Fibroblast of the aortic adventitia (primary cell): ENCODE data around the gene TUBB4A. TPM values are rescaled to one million over a fixed set of nuclear protein-coding genes. Genes with fewer than 3 reads are reported as not detected.

Source experiments
- DNase-seq: peaks from one replicate; pipeline ENCODE4 v3.0.0-alpha.2; 2010; ENCODE audit warnings: low read depth
- H3K4me3 ChIP-seq: 2 replicates; pipeline ENCODE4 v1.5.1; 2011; ENCODE audit warnings: low read depth, mild to moderate bottlenecking, control low read depth, low read length, moderate library complexity
- total RNA-seq: library from RNA; depleted of rRNA; stranded (reverse); fragments of >200 nt; gene quantifications from 2 replicates; pipeline ENCODE4 v1.2.3, GENCODE V29; 2012; ENCODE audit warnings: low replicate concordance
- TF ChIP-seq, protein P1 (sequence below): IDR thresholded peaks from 2 replicates; pipeline ENCODE4 v1.5.1; 2011; ENCODE audit warnings: mild to moderate bottlenecking, low read length, control low read depth, inconsistent platforms; ENCODE audit not compliant: insufficient read depth

The TUBB4A gene
- total RNA-seq, 1 donor: not detected

DNA sequence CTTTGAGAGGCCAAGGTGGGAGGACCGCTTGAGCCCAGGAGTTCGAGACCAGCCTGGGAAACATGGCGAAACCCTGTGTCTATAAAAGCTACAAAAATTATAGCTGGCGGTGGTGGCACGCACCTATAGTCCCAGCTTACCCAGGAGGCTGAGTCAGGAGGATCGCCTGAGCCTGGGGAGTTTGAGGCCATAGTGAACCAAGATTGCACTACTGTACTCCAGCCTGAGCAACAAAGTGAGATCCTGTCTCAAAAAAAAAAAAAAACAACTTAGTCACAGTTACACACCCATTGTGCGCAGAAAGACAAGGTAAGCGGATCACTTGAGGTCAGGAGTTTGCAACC, 19.8 kb downstream of the TUBB4A start:
- no peak overlapping the region for H3K4me3 ChIP-seq
- DNase-seq: no peak
- TF ChIP-seq, protein P1, sequence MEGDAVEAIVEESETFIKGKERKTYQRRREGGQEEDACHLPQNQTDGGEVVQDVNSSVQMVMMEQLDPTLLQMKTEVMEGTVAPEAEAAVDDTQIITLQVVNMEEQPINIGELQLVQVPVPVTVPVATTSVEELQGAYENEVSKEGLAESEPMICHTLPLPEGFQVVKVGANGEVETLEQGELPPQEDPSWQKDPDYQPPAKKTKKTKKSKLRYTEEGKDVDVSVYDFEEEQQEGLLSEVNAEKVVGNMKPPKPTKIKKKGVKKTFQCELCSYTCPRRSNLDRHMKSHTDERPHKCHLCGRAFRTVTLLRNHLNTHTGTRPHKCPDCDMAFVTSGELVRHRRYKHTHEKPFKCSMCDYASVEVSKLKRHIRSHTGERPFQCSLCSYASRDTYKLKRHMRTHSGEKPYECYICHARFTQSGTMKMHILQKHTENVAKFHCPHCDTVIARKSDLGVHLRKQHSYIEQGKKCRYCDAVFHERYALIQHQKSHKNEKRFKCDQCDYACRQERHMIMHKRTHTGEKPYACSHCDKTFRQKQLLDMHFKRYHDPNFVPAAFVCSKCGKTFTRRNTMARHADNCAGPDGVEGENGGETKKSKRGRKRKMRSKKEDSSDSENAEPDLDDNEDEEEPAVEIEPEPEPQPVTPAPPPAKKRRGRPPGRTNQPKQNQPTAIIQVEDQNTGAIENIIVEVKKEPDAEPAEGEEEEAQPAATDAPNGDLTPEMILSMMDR: no peak

DNA sequence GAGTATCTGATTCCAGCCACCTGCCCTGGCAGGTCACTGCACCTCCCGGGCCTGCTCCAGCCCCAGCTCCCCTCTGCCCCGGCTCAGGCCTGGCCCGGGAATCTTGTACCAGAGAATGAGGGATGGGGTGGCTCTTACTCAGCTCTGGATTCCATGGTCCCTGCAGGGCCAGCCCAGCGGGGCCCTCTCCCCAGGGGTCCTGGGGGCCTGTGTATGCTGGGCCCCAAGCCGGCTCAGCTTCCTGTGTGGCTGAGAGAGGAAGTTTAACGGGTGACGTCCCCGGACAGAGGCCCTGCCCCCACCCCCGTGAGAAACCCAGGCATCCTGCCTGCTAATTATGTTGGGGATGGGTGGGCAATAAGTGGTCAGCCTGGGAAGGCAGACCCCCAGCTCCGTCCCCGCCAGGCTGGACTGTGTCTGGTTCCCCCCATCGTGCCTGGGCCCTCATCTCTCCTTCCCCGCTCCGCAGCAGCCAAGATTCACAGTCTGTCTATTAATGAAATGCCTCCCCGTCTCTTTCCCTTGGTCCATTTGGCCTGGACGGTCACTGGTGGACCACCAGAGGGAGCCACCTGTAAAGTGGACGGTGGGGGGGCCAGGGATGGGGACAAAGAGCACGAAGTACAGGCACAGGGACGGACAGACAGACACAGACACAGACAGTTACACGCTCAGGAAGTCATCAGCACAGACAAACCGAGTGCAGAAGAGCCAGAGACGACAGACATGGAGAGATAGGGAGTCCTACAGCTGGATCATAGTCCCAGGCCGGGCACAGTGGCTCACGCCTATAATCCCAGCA, 20.4 kb downstream of the TUBB4A start, which contains the start of gene DENND1C:
Gene DENND1C (minus strand): TSS at position 247 of the 802 bp plus-strand sequence. CDS start 92 bp downstream, at position 155.
- DNase-seq: no peak
- H3K4me3 ChIP-seq: no peak within 1 kb of the TSS
- TF ChIP-seq, protein P1: peak; percentile 58

DNA sequence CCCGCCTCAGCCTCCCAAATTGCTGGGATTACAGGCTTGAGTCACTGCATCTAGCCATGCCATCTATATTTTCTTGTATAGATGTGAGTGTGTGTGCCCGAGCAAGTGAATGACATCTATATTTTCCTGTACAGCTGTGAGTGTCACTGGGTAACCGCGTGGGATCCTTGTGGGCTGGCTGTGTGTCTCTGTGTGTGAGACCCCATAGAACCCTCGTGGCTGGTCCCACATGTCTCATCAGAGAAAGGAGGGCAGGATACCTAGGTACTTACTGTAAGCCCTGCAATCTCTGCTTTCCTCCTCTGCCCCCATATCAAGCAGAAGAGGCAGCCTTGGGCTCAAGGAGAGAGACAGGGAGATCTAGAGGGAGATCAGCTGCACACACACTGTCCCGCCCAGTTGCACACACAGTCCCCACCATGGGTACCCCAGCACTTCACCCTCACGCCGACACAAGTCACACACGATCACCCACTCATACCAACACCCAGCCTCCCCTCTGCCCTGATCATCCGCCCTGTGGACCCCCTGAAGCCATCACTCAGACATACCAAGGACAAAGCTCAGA, 21.2 kb downstream of the TUBB4A start:
- H3K4me3 ChIP-seq: no peak overlapping the region
- TF ChIP-seq, protein P1: no peak
- no peak for DNase-seq

DNA sequence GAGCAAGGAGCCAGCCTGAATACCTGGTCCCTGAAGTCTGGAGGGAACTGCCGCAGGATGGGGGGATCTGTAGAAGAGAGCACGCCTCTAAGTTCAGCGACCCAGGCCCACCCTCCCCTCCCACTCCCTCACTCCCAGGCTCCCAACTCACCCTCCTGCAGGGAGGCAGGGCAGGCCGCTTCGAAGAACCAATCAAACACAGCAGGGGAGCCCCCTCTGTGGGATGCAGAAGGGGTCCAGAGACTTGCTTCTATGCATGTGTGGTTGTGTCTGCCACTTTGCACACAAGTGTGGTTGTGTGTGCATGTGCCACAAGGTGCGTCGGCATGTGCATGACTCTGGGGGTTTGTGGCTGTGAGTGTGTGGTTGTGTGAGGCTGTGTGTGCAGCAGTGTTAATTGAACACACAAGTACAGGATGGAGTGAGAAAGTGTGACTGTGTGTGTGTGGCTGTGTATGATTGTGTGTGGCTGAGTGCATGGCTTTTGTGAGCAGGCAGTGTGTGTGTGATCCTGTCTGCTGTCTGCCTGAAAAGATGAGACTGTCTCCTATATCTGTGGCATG, 22.2 kb downstream of the TUBB4A start:
- TF ChIP-seq, protein P1: no peak
- no peak overlapping the region for H3K4me3 ChIP-seq
- no peak for DNase-seq

DNA sequence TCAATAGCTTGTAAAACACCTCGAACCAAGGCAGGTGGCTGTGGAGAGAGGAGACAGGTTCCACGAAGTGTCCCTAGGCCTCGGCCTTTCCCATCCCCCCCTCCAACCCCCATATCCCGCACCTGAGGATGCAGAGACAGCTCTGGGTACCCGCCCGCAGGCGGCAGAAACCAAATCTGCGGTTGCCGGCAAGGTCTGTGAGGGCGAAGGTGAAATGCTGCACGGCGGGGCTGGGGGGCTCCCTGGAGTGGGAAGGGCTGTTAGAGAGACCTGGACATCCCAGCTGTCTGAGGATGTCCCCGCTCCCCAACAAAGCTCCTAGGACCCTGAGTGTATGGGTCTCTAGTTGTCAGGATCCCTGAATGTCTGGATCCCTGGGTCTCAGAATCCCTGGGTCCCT, 23.3 kb downstream of the TUBB4A start:
- DNase-seq: no peak
- no peak overlapping the region for H3K4me3 ChIP-seq
- TF ChIP-seq, protein P1: no peak

DNA sequence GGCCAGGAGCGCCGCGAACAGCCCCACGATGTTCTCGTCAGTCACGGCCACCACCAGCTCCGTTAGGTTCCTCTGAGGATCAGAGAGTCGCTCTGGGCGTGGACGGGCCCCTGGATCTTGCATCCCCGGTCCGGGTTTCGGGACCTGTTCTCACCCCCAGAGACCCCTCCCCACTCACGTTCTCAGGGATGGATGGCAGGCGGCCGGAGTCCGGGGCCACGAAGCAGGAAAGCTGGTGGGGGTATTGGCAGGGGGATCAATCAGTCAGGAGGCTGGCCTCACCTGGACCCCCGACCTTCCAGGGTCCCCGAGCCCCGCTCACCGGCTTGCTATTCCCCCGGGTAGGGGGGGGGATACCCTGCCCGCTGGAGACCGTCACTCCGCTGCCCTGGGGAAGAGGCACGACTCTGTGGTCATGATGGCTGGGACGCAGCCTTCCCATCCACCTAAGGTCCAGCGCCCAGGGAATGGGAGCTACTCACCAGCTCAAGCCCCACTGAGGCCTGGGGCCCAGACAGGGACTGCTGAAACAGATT, 25.1 kb downstream of the TUBB4A start:
- no peak overlapping the region for H3K4me3 ChIP-seq
- DNase-seq: no peak
- TF ChIP-seq, protein P1: no peak
